Small intestine (tissue), 7 donors: ENCODE data around the gene LRPPRC. TPM values are rescaled to one million over a fixed set of nuclear protein-coding genes. Genes with fewer than 3 reads are reported as not detected.

Source experiments
- DNase-seq, 2 donors: peaks; one replicate each; pipeline versions ENCODE4 v3.0.0 to v3.0.0-alpha.2; 2013
- FAIRE-seq: peaks from 2 replicates; lab custom pipeline; 2012; peaks lifted over from hg19 to GRCh38; lab: Jason Lieb, UNC
- H3K27ac ChIP-seq, 3 donors: one replicate each; pipeline ENCODE4 v1.5.1; 2013; ENCODE audit warnings: low read length in 2 of 3, mild to moderate bottlenecking in 2 of 3, control low read depth in 1 of 3, inconsistent platforms in 1 of 3, low read depth in 1 of 3, moderate library complexity in 1 of 3
- H3K27me3 ChIP-seq, 3 donors: one replicate each; pipeline ENCODE4 v1.6.1; 2013; ENCODE audit warnings: low read length in 3 of 3, inconsistent platforms in 1 of 3; ENCODE audit not compliant: control insufficient read depth in 3 of 3, insufficient read depth in 3 of 3
- H3K36me3 ChIP-seq, 3 donors: one replicate each; pipeline ENCODE4 v1.6.1; 2013; ENCODE audit warnings: low read length in 3 of 3, inconsistent platforms in 1 of 3, low read depth in 1 of 3, mild to moderate bottlenecking in 1 of 3, moderate library complexity in 1 of 3; ENCODE audit not compliant: control insufficient read depth in 3 of 3, insufficient read depth in 2 of 3
- H3K4me1 ChIP-seq, 3 donors: one replicate each; pipeline ENCODE4 v1.6.1; 2013; ENCODE audit warnings: low read length in 2 of 3, inconsistent platforms in 1 of 3, low read depth in 1 of 3, mild to moderate bottlenecking in 1 of 3, moderate library complexity in 1 of 3; ENCODE audit not compliant: control insufficient read depth in 3 of 3, insufficient read depth in 2 of 3
- H3K4me3 ChIP-seq, 3 donors: one replicate each; pipeline ENCODE4 v1.5.1; 2013; ENCODE audit warnings: low read length in 3 of 3, control low read depth in 1 of 3, inconsistent platforms in 1 of 3, low read depth in 1 of 3, mild to moderate bottlenecking in 1 of 3, moderate library complexity in 1 of 3
- H3K9me3 ChIP-seq, 2 donors: one replicate each; pipeline ENCODE4 v1.6.1; 2013; ENCODE audit warnings: low read depth in 1 of 2, low read length in 1 of 2; ENCODE audit not compliant: control insufficient read depth in 2 of 2, insufficient read depth in 1 of 2
- WGBS, 3 donors: extraction: QIAGEN DNeasy Blood & Tissue Kit; methylation state at CpG; one replicate each; pipeline ENCODE4 v1.1.7; 2013; 5-methylcytosine and 5-hydroxymethylcytosine counted together
- polyA plus RNA-seq, 4 donors: library from polyadenylated mRNA; stranded (reverse) in 3 of 4; unstranded in 1 of 4; fragments of 200-250 nt in 3 of 4; fragments of 120-200 nt in 1 of 4; gene quantifications; one replicate each; pipeline versions ENCODE4 v1.2.1 to v1.2.3, GENCODE V29; 2013
- donor health status: healthy with polysubstance abuse.
- donor health status: control.
- donor health status: control.
- donor health status: Bipolar disorder and iron deficiency.
- donor health status: healthy.

Gene LRPPRC
- polyA plus RNA-seq, 4 donors = 19.5 to 88.0 (median 41.1) TPM

- H3K27ac ChIP-seq = no peak overlapping the region
- DNase-seq = peak; percentile 62 to 66
- peaks cover 0 to 2% (median 0%) of the 10 kb centered on the region in 3 donors for H3K4me1 ChIP-seq
- FAIRE-seq = no peak
- H3K36me3 ChIP-seq = peaks cover 8 to 15% (median 15%) of the 10 kb centered on the region in 3 donors
- H3K4me3 ChIP-seq = no peak overlapping the region
- no peaks in the 10 kb centered on the region for H3K9me3 ChIP-seq
- H3K27me3 ChIP-seq = no peaks in the 10 kb centered on the region
- 41 to 58% (median 58%) methylated on average over 11 of the region's 11 CpGs for WGBS, 3 donors
Observed at GRCh38 chr2:43898134-43898837, 97.5 kb downstream of the LRPPRC start.

GRCh38 chr2:43897492-43897891 is 98.3 kb downstream of the LRPPRC start:
- FAIRE-seq = no peak
- Histone ChIP-seq H3K36me3 (peaks cover 7 to 20% (median 13%) of the 10 kb centered on the region in 3 donors), H3K4me1 (peaks cover 0 to 2% (median 0%) of the 10 kb centered on the region in 3 donors), H3K27me3 (no peaks in the 10 kb centered on the region), H3K4me3 (no peak overlapping the region), H3K27ac (no peak overlapping the region), H3K9me3 (no peaks in the 10 kb centered on the region)
- 98 to 99% (median 98%) methylated on average over 6 of the region's 6 CpGs for WGBS, 3 donors
- no peak for DNase-seq

GRCh38 chr2:43896906-43897305 is 98.9 kb downstream of the LRPPRC start:
- Histone ChIP-seq H3K9me3 (no peaks in the 10 kb centered on the region), H3K27me3 (no peaks in the 10 kb centered on the region), H3K4me3 (no peak overlapping the region), H3K27ac (no peak overlapping the region), H3K36me3 (peaks cover 7 to 24% (median 13%) of the 10 kb centered on the region in 3 donors), H3K4me1 (peaks cover 0 to 2% (median 0%) of the 10 kb centered on the region in 3 donors)
- FAIRE-seq (no peak), DNase-seq (no peak)
- WGBS, 3 donors = 90 to 98% (median 96%) methylated on average over 1 of the region's 1 CpG

GRCh38 chr2:43894743-43895142 is 101.0 kb downstream of the LRPPRC start:
- DNase-seq (no peak), FAIRE-seq (no peak)
- no peaks in the 10 kb centered on the region for H3K9me3 ChIP-seq
- H3K27ac ChIP-seq = no peak overlapping the region
- WGBS, 3 donors = 97 to 98% (median 98%) methylated on average over 2 of the region's 2 CpGs
- no peak overlapping the region for H3K4me3 ChIP-seq
- H3K36me3 ChIP-seq = peaks cover 11 to 24% (median 15%) of the 10 kb centered on the region in 3 donors
- peaks cover 0 to 2% (median 0%) of the 10 kb centered on the region in 3 donors for H3K4me1 ChIP-seq
- H3K27me3 ChIP-seq = no peaks in the 10 kb centered on the region

- DNase-seq (no peak), FAIRE-seq (no peak)
- Histone ChIP-seq H3K27me3 (no peaks in the 10 kb centered on the region), H3K36me3 (peaks cover 16 to 22% (median 18%) of the 10 kb centered on the region in 3 donors), H3K27ac (peak overlapping the region in 1 of 3 donors; percentile 20), H3K4me1 (no peaks in the 10 kb centered on the region), H3K4me3 (no peak overlapping the region), H3K9me3 (no peaks in the 10 kb centered on the region)
- 75 to 86% (median 78%) methylated on average over 4 of the region's 4 CpGs for WGBS, 3 donors
Observed at GRCh38 chr2:43890855-43891254, 104.9 kb downstream of the LRPPRC start.

- no peak overlapping the region for H3K27ac ChIP-seq
- H3K4me1 ChIP-seq = peaks cover 0 to 5% (median 0%) of the 10 kb centered on the region in 3 donors
- H3K36me3 ChIP-seq = peaks cover 16 to 27% (median 16%) of the 10 kb centered on the region in 3 donors
- no peak overlapping the region for H3K4me3 ChIP-seq
- H3K27me3 ChIP-seq = no peaks in the 10 kb centered on the region
- FAIRE-seq (no peak), DNase-seq (no peak)
- WGBS, 3 donors = 97 to 98% (median 97%) methylated on average over 4 of the region's 4 CpGs
- no peaks in the 10 kb centered on the region for H3K9me3 ChIP-seq
Observed at GRCh38 chr2:43889416-43889815, 106.4 kb downstream of the LRPPRC start.

GRCh38 chr2:43887176-43887575 is 108.6 kb downstream of the LRPPRC start:
- Histone ChIP-seq H3K4me1 (peaks cover 0 to 5% (median 0%) of the 10 kb centered on the region in 3 donors), H3K27ac (no peak overlapping the region), H3K9me3 (no peaks in the 10 kb centered on the region), H3K27me3 (no peaks in the 10 kb centered on the region), H3K4me3 (no peak overlapping the region), H3K36me3 (peaks cover 7 to 27% (median 9%) of the 10 kb centered on the region in 3 donors)
- WGBS, 3 donors = 94 to 96% (median 94%) methylated on average over 7 of the region's 7 CpGs
- no peak for DNase-seq
- no peak for FAIRE-seq

GRCh38 chr2:43885132-43885632 is 110.6 kb downstream of the LRPPRC start:
- Histone ChIP-seq H3K9me3 (no peaks in the 10 kb centered on the region), H3K4me3 (no peak overlapping the region), H3K36me3 (peaks cover 6 to 27% (median 7%) of the 10 kb centered on the region in 3 donors), H3K27me3 (no peaks in the 10 kb centered on the region), H3K4me1 (peaks cover 0 to 5% (median 0%) of the 10 kb centered on the region in 3 donors), H3K27ac (no peak overlapping the region)
- WGBS, 3 donors = 77 to 90% (median 87%) methylated on average over 7 of the region's 7 CpGs
- FAIRE-seq (no peak), DNase-seq (no peak)
